Measurements from ENCODE around the gene WDR70.

DNA sequence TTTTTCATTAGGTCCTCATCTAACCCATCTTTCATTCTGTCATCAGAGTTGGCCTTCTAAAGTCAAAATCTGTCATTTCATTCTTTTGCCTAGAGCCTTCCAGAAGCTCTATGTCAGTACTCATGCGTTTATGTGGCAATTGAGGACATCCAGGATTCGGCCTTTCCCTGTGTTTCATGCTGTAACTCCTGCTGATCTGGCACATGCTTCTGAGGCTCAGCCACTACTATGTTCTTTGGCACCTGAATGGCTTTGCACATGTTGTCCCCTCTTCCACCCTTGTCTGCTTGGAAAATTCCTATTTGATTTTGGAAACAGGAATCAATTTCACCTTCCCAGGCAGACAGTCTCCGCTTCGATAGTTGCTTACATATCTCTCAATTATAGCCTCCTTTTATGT is 375.9 kb downstream of the WDR70 start:
- TF ChIP-seq BHLHE40 (IDR thresholded peaks at IDR 0.05; ENCODE audit: borderline replicate concordance) (no peak), FOXM1 (IDR thresholded peaks at IDR 0.05; ENCODE audit: borderline replicate concordance) (no peak), ZNF384 (IDR thresholded peaks at IDR 0.05) (no peak), SP1 (IDR thresholded peaks at IDR 0.05) (no peak), CTBP1 (IDR thresholded peaks at IDR 0.05; ENCODE audit: borderline replicate concordance) (no peak), NFRKB (IDR thresholded peaks at IDR 0.05) (no peak), FOXA1 (IDR thresholded peaks at IDR 0.05) (no peak), HDGF (IDR thresholded peaks at IDR 0.05; ENCODE audit: borderline replicate concordance) (no peak), TARDBP (IDR thresholded peaks at IDR 0.05) (no peak), ELF4 (IDR thresholded peaks at IDR 0.05) (no peak)
- TF ChIP-seq, protein P1, sequence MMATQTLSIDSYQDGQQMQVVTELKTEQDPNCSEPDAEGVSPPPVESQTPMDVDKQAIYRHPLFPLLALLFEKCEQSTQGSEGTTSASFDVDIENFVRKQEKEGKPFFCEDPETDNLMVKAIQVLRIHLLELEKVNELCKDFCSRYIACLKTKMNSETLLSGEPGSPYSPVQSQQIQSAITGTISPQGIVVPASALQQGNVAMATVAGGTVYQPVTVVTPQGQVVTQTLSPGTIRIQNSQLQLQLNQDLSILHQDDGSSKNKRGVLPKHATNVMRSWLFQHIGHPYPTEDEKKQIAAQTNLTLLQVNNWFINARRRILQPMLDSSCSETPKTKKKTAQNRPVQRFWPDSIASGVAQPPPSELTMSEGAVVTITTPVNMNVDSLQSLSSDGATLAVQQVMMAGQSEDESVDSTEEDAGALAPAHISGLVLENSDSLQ (IDR thresholded peaks at IDR 0.05), result no peak

Measured in HEK293T (cell line).